GM23248 (cell line): Measurements from ENCODE around the gene EHMT2.

ENCODE experiments used
- EZH2 ChIP-seq: fragments of 200-600 bp; sonication (generic); IDR thresholded peaks from 2 replicates; pipeline ENCODE4 v1.6.1; 2018; ENCODE audit warnings: antibody characterized with exemption, mild to moderate bottlenecking; ENCODE audit not compliant: insufficient read depth, poor library complexity, severe bottlenecking
- EZH2phosphoT487 ChIP-seq: fragments of 200-600 bp; sonication (generic); IDR thresholded peaks from 2 replicates; pipeline ENCODE4 v1.6.1; 2018; ENCODE audit warnings: antibody characterized with exemption, moderate library complexity, mild to moderate bottlenecking, low read depth; ENCODE audit not compliant: insufficient read depth

GRCh38 chr6:31922942-31923341 is 25.4 kb upstream of the EHMT2 start:
- TF ChIP-seq EZH2 (no peak), EZH2phosphoT487 (no peak)
